ENCODE measurements around the gene EMILIN3. TPM values are rescaled to one million over a fixed set of nuclear protein-coding genes. Genes with fewer than 3 reads are reported as not detected.

The EMILIN3 gene
- polyA plus RNA-seq, 1 of the 3 experiments (the other 2 are of a cell fraction), result 0.02 TPM

GRCh38 chr20:41367393-41367695 is 726 bp upstream of the EMILIN3 start:
- Histone ChIP-seq H3K36me3 (replicated peaks in 1 of 2; ENCODE audit: control insufficient read depth in 1 of 2, insufficient read depth in 2 of 2, low read length in 1 of 2) (no peaks in the 10 kb centered on the region), H3K4me2 (no peak overlapping the region), H3K27me3 (ENCODE audit: insufficient read depth) (peaks cover 43% of the 10 kb centered on the region), H3F3A (replicated peaks; ENCODE audit: insufficient read depth) (no peaks in the 10 kb centered on the region), H3K4me1 (ENCODE audit: control insufficient read depth in 1 of 2, insufficient read depth in 2 of 2, low read depth in 1 of 2, low read length in 1 of 2) (peaks cover 0 to 4% of the 10 kb centered on the region in 2 experiments; a peak in 1 of 4 replicates), H3K9ac (no peak overlapping the region), H4K20me1 (ENCODE audit: insufficient read depth) (no peaks in the 10 kb centered on the region), H3K4me3 (ENCODE audit: low read depth in 2 of 2, low read length in 1 of 2) (no peak overlapping the region), H3K79me2 (ENCODE audit: insufficient read depth) (no peaks in the 10 kb centered on the region), H2AFZ (ENCODE audit: low read depth) (no peak overlapping the region), H3K27ac (ENCODE audit: low read depth in 2 of 2, low read length in 1 of 2) (no peak overlapping the region), H3K9me2 (no peaks in the 10 kb centered on the region), H3K9me3 (no peaks in the 10 kb centered on the region)
- DNase-seq, result no peak
- no peak for TF ChIP-seq ZBTB33 (IDR thresholded peaks at IDR 0.05; ENCODE audit: borderline replicate concordance, low read depth)
- TF ChIP-seq POLR2AphosphoS5 (IDR thresholded peaks at IDR 0.05; ENCODE audit: low read depth, low read length), result no peak
- no peak for TF ChIP-seq GATA2 (CRISPR knock-in tag; IDR thresholded peaks at IDR 0.05)
- TF ChIP-seq NRF1 (IDR thresholded peaks at IDR 0.05; ENCODE audit: low read depth, low read length), result no peak
- TF ChIP-seq YY1 (IDR thresholded peaks at IDR 0.05; ENCODE audit: low read depth), result no peak
- no peak for TF ChIP-seq JUND (IDR thresholded peaks at IDR 0.05)
- no peak for TF ChIP-seq IRF3 (IDR thresholded peaks at IDR 0.05; ENCODE audit: low read depth, low read length)
- TF ChIP-seq SMC3 (IDR thresholded peaks at IDR 0.05; ENCODE audit: low read depth, low read length), result no peak
- no peak for TF ChIP-seq TAF1 (IDR thresholded peaks at IDR 0.05; ENCODE audit: borderline replicate concordance, low read depth, low read length)
- no peak for TF ChIP-seq TCF12 (IDR thresholded peaks at IDR 0.05)
- TF ChIP-seq RAD21 (IDR thresholded peaks at IDR 0.05; ENCODE audit: low read length), result no peak
- no peak for TF ChIP-seq GABPA (IDR thresholded peaks at IDR 0.05; ENCODE audit: low read depth)
- no peak for TF ChIP-seq MXI1 (IDR thresholded peaks at IDR 0.05; ENCODE audit: low read depth, low read length)
- TF ChIP-seq EP300 (IDR thresholded peaks at IDR 0.05; ENCODE audit: borderline replicate concordance in 1 of 2, low read depth in 1 of 2, low read length in 1 of 2), result no peak
- no peak for TF ChIP-seq MEF2A (IDR thresholded peaks at IDR 0.05; ENCODE audit: borderline replicate concordance, low read depth)
- no peak for TF ChIP-seq FOSL2 (IDR thresholded peaks at IDR 0.05; ENCODE audit: borderline replicate concordance, low read depth)
- TF ChIP-seq NFIC (IDR thresholded peaks at IDR 0.05; ENCODE audit: borderline replicate concordance), result no peak
- TF ChIP-seq SIN3A (IDR thresholded peaks at IDR 0.05; ENCODE audit: borderline replicate concordance, low read depth, low read length), result no peak
- no peak for TF ChIP-seq EZH2phosphoT487 (IDR thresholded peaks at IDR 0.05; ENCODE audit: borderline replicate concordance, low read depth)
- no peak for TF ChIP-seq USF1 (IDR thresholded peaks at IDR 0.05; ENCODE audit: borderline replicate concordance, low read depth)
- ChIA-PET CTCF (interaction anchor here (0.6 kb wide), 1 partner anchor 204 kb away, joined by 3 read pairs; no protein-coding TSS in a partner anchor), POLR2A (no interaction called here)
- WGBS (ENCODE audit: low lambda C conversion rate), result 83% methylated on average over 12 of the region's 13 CpGs
